ENCODE measurements around the gene PXYLP1.

PXYLP1 gene

GRCh38 chr3:141253811-141254210, 22.2 kb downstream of the PXYLP1 start:
- Histone ChIP-seq H3K27me3 (ENCODE audit: insufficient read depth, low read length, poor library complexity, severe bottlenecking) (no peaks in the 10 kb centered on the region), H3K4me1 (ENCODE audit: insufficient read depth, low read length, poor library complexity, severe bottlenecking) (peaks cover under 1% of the 10 kb centered on the region), H2AFZ (ENCODE audit: low read length) (no peak overlapping the region), H3K36me3 (ENCODE audit: insufficient read depth, low read length) (peaks cover 21% of the 10 kb centered on the region; the same call in 1 of the 2 replicates), H3K4me2 (ENCODE audit: low read depth, low read length, poor library complexity, severe bottlenecking) (no peak overlapping the region), H3K79me2 (ENCODE audit: insufficient read depth, low read length) (peaks cover 50% of the 10 kb centered on the region; the same call in 1 of the 2 replicates), H3K4me3 (ENCODE audit: low read length, poor library complexity, severe bottlenecking) (no peak overlapping the region), H3K9ac (ENCODE audit: low read depth, low read length, poor library complexity, severe bottlenecking) (no peak overlapping the region), H3K9me3 (ENCODE audit: insufficient read depth, low read depth, low read length) (no peaks in the 10 kb centered on the region), H3K9me2 (replicated peaks; ENCODE audit: low read depth, low read length) (no peaks in the 10 kb centered on the region), H4K20me1 (ENCODE audit: insufficient read depth, low read length, poor library complexity, severe bottlenecking) (no peaks in the 10 kb centered on the region), H3F3A (ENCODE audit: low read depth) (peaks cover 3% of the 10 kb centered on the region; the same call in 1 of the 2 replicates)
- TF ChIP-seq CTCF (conservative IDR thresholded peaks at IDR 0.05; ENCODE audit: low read length) (no peak), EZH2phosphoT487 (IDR thresholded peaks at IDR 0.05; ENCODE audit: borderline replicate concordance) (no peak)

GRCh38 chr3:141255137-141255845, 23.7 kb downstream of the PXYLP1 start:
- Histone ChIP-seq H3K9ac (ENCODE audit: low read depth, low read length, poor library complexity, severe bottlenecking) (no peak overlapping the region), H3K36me3 (ENCODE audit: insufficient read depth, low read length) (peaks cover 29% of the 10 kb centered on the region; the same call in 1 of the 2 replicates), H3K27me3 (ENCODE audit: insufficient read depth, low read length, poor library complexity, severe bottlenecking) (no peaks in the 10 kb centered on the region), H3K4me2 (ENCODE audit: low read depth, low read length, poor library complexity, severe bottlenecking) (no peak overlapping the region), H4K20me1 (ENCODE audit: insufficient read depth, low read length, poor library complexity, severe bottlenecking) (no peaks in the 10 kb centered on the region), H3F3A (ENCODE audit: low read depth) (peaks cover 3% of the 10 kb centered on the region; the same call in 1 of the 2 replicates), H3K9me2 (replicated peaks; ENCODE audit: low read depth, low read length) (no peaks in the 10 kb centered on the region), H3K79me2 (ENCODE audit: insufficient read depth, low read length) (peaks cover 49% of the 10 kb centered on the region; the same call in 1 of the 2 replicates), H3K4me3 (ENCODE audit: low read length, poor library complexity, severe bottlenecking) (no peak overlapping the region), H3K9me3 (ENCODE audit: insufficient read depth, low read depth, low read length) (no peaks in the 10 kb centered on the region), H2AFZ (ENCODE audit: low read length) (no peak overlapping the region), H3K4me1 (ENCODE audit: insufficient read depth, low read length, poor library complexity, severe bottlenecking) (peaks cover 5% of the 10 kb centered on the region)
- TF ChIP-seq CTCF (conservative IDR thresholded peaks at IDR 0.05; ENCODE audit: low read length) (no peak), EZH2phosphoT487 (IDR thresholded peaks at IDR 0.05; ENCODE audit: borderline replicate concordance) (no peak)

GRCh38 chr3:141255846-141256261, 24.2 kb downstream of the PXYLP1 start:
- Histone ChIP-seq H3K79me2 (ENCODE audit: insufficient read depth, low read length) (peaks cover 45% of the 10 kb centered on the region; the same call in 1 of the 2 replicates), H3K9me3 (ENCODE audit: insufficient read depth, low read depth, low read length) (no peaks in the 10 kb centered on the region), H3F3A (ENCODE audit: low read depth) (peaks cover 3% of the 10 kb centered on the region; the same call in 1 of the 2 replicates), H3K9me2 (replicated peaks; ENCODE audit: low read depth, low read length) (no peaks in the 10 kb centered on the region), H3K36me3 (ENCODE audit: insufficient read depth, low read length) (peaks cover 34% of the 10 kb centered on the region; the same call in 1 of the 2 replicates), H3K9ac (ENCODE audit: low read depth, low read length, poor library complexity, severe bottlenecking) (no peak overlapping the region), H3K4me3 (ENCODE audit: low read length, poor library complexity, severe bottlenecking) (no peak overlapping the region), H3K4me2 (ENCODE audit: low read depth, low read length, poor library complexity, severe bottlenecking) (no peak overlapping the region), H3K27me3 (ENCODE audit: insufficient read depth, low read length, poor library complexity, severe bottlenecking) (no peaks in the 10 kb centered on the region), H3K4me1 (ENCODE audit: insufficient read depth, low read length, poor library complexity, severe bottlenecking) (peaks cover 5% of the 10 kb centered on the region), H4K20me1 (ENCODE audit: insufficient read depth, low read length, poor library complexity, severe bottlenecking) (no peaks in the 10 kb centered on the region), H2AFZ (ENCODE audit: low read length) (no peak overlapping the region)
- TF ChIP-seq EZH2phosphoT487 (IDR thresholded peaks at IDR 0.05; ENCODE audit: borderline replicate concordance), result no peak
- peak; percentile 32 for TF ChIP-seq CTCF (conservative IDR thresholded peaks at IDR 0.05; ENCODE audit: low read length)

Measured in Loucy (cell line).